Mesendoderm (in vitro differentiated cells): ENCODE results near the gene JAM2.
"Not testable (repeated sequence)": the region's sequence is repeated elsewhere in the genome, so short reads cannot be mapped to it uniquely, and the experiment has no call there.

Source experiments
- DNase-seq: peaks from one replicate; pipeline ENCODE4 v3.0.0; 2013
- H2AK5ac ChIP-seq: 2 replicates; pipeline ENCODE4 v1.6.1; 2013; ENCODE audit warnings: low read length, inconsistent platforms
- H2BK120ac ChIP-seq: 2 replicates; pipeline ENCODE4 v1.6.1; 2013; ENCODE audit warnings: low read depth, mild to moderate bottlenecking, low read length, moderate library complexity, mixed read lengths
- H2BK15ac ChIP-seq: replicated peaks from 2 replicates; pipeline ENCODE4 v1.6.1; 2013; ENCODE audit warnings: low read depth, mild to moderate bottlenecking, moderate library complexity
- H2BK5ac ChIP-seq: 2 replicates; pipeline ENCODE4 v1.6.1; 2013; ENCODE audit warnings: low read length, inconsistent platforms
- H3K18ac ChIP-seq: 2 replicates; pipeline ENCODE4 v1.6.1; 2013; ENCODE audit warnings: mild to moderate bottlenecking, low read length, mixed read lengths
- H3K23ac ChIP-seq: one replicate; pipeline ENCODE4 v1.6.1; 2013; ENCODE audit warnings: low read length
- H3K27ac ChIP-seq: 2 replicates; pipeline ENCODE4 v1.5.1; 2013; ENCODE audit warnings: low read depth, mild to moderate bottlenecking, inconsistent platforms, low read length, moderate library complexity
- H3K27me3 ChIP-seq: 2 replicates; pipeline ENCODE4 v1.6.1; 2013; ENCODE audit warnings: low read length, control low read depth, mild to moderate bottlenecking, inconsistent platforms; ENCODE audit not compliant: insufficient read depth, poor library complexity
- H3K36me3 ChIP-seq: 2 replicates; pipeline ENCODE4 v1.6.1; 2013; ENCODE audit warnings: low read length, inconsistent platforms; ENCODE audit not compliant: control insufficient read depth, insufficient read depth
- H3K4ac ChIP-seq: one replicate; pipeline ENCODE4 v1.6.1; 2013; ENCODE audit warnings: low read depth, mild to moderate bottlenecking, low read length, moderate library complexity
- H3K4me1 ChIP-seq: 2 replicates; pipeline ENCODE4 v1.6.1; 2013; ENCODE audit warnings: low read depth, low read length, inconsistent platforms; ENCODE audit not compliant: control insufficient read depth
- H3K4me2 ChIP-seq: 2 replicates; pipeline ENCODE4 v1.6.1; 2013; ENCODE audit warnings: low read length
- H3K4me3 ChIP-seq: 2 replicates; pipeline ENCODE4 v1.5.1; 2013; ENCODE audit warnings: mild to moderate bottlenecking, low read length
- H3K56ac ChIP-seq: one replicate; pipeline ENCODE4 v1.6.1; 2013; ENCODE audit warnings: low read length
- H3K79me1 ChIP-seq: 2 replicates; pipeline ENCODE4 v1.6.1; 2013; ENCODE audit warnings: low read length, inconsistent platforms
- H3K79me2 ChIP-seq: 2 replicates; pipeline ENCODE4 v1.6.1; 2013; ENCODE audit warnings: mild to moderate bottlenecking, low read length; ENCODE audit not compliant: control insufficient read depth, insufficient read depth
- H3K9ac ChIP-seq: 2 replicates; pipeline ENCODE4 v1.6.1; 2013; ENCODE audit warnings: low read length, inconsistent platforms
- H4K5ac ChIP-seq: one replicate; pipeline ENCODE4 v1.6.1; 2013; ENCODE audit warnings: low read length
- H4K8ac ChIP-seq: one replicate; pipeline ENCODE4 v1.6.1; 2013; ENCODE audit warnings: low read depth, mild to moderate bottlenecking, control low read depth, low read length, moderate library complexity
- WGBS: extraction: QIAGEN DNeasy Blood & Tissue Kit; methylation state at CpG from one replicate; pipeline ENCODE4 v1.1.7; 2013; ENCODE audit warnings: low lambda C conversion rate, missing lambda C conversion rate; ENCODE audit not compliant: insufficient coverage; ENCODE audit errors: extremely low coverage; 5-methylcytosine and 5-hydroxymethylcytosine counted together

The JAM2 gene

GRCh38 chr21:25695461-25695860 lies 56.4 kb downstream of the JAM2 start:
- H3K4me2 ChIP-seq, H3K79me1 ChIP-seq, H3K36me3 ChIP-seq, H3K23ac ChIP-seq, H3K27me3 ChIP-seq, H2AK5ac ChIP-seq, H3K56ac ChIP-seq, H3K18ac ChIP-seq, H3K4me1 ChIP-seq, H4K8ac ChIP-seq, H2BK120ac ChIP-seq, H2BK15ac ChIP-seq, H3K9ac ChIP-seq, H2BK5ac ChIP-seq, H3K4me3 ChIP-seq, DNase-seq, H3K4ac ChIP-seq, H3K27ac ChIP-seq, H4K5ac ChIP-seq, H3K79me2 ChIP-seq: not testable (repeated sequence)
- no CpG with 5 or more reads among the region's 36 CpGs for WGBS

- Histone ChIP-seq H3K4ac (no peak overlapping the region), H3K23ac (no peak overlapping the region), H3K4me1 (no peaks in the 10 kb centered on the region), H3K9ac (no peak overlapping the region), H4K5ac (no peak overlapping the region), H3K18ac (no peak overlapping the region), H2AK5ac (no peak overlapping the region), H3K36me3 (no peaks in the 10 kb centered on the region), H3K79me1 (no peaks in the 10 kb centered on the region), H3K79me2 (no peaks in the 10 kb centered on the region), H3K56ac (no peak overlapping the region), H2BK5ac (no peak overlapping the region), H3K4me3 (no peak overlapping the region), H3K4me2 (no peak overlapping the region), H2BK120ac (no peak overlapping the region), H4K8ac (no peak overlapping the region), H2BK15ac (no peak overlapping the region), H3K27ac (no peak overlapping the region), H3K27me3 (no peaks in the 10 kb centered on the region)
- no peak for DNase-seq
- WGBS: no CpG with 5 or more reads among the region's 1 CpG
These were observed 61.7 kb downstream of the JAM2 start for GRCh38 chr21:25700741-25701140.

- WGBS: no CpG with 5 or more reads among the region's 4 CpGs
- no peak for DNase-seq
- Histone ChIP-seq H3K79me1 (no peaks in the 10 kb centered on the region), H3K79me2 (no peaks in the 10 kb centered on the region), H3K4ac (no peak overlapping the region), H4K8ac (no peak overlapping the region), H3K27ac (no peak overlapping the region), H3K4me2 (no peak overlapping the region), H2BK120ac (no peak overlapping the region), H2BK15ac (no peak overlapping the region), H3K18ac (no peak overlapping the region), H2AK5ac (no peak overlapping the region), H3K4me3 (no peak overlapping the region), H3K36me3 (no peaks in the 10 kb centered on the region), H3K27me3 (no peaks in the 10 kb centered on the region), H3K56ac (no peak overlapping the region), H4K5ac (no peak overlapping the region), H3K4me1 (no peaks in the 10 kb centered on the region), H3K9ac (no peak overlapping the region), H2BK5ac (no peak overlapping the region), H3K23ac (no peak overlapping the region)
These were observed 62.5 kb downstream of the JAM2 start for GRCh38 chr21:25701529-25701928.

DNA sequence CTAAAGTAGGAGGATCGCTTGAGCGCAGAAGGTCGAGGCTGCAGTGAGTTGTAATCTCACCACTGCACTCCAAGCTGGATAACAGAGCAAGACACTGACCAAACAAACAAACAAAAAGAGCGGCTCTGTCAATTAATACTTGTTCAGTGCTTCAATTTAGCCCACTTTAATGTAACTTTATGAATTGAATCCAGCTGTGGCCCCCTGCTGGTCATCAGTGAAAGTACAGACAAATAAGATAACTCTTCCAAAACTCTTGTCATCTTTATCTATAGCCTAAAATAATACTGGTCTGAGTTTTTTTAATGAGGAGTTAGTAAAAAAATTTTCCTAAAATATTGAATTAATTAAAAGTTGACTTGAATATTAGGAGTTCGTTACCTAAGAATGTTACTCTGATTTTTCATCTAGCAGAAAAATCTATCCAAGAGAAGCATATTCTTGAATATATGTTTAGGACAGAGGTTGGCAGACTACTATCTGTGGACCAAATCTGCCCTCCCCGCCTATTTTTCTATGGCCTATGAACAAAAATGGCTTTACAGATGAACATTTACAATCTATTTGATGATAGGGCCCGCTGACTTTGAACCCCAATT lies 69.5 kb downstream of the JAM2 start:
- H3K27me3 ChIP-seq: no peaks in the 10 kb centered on the region
- H2BK120ac ChIP-seq: no peak overlapping the region
- H3K18ac ChIP-seq: no peak overlapping the region
- H3K4me2 ChIP-seq: no peak overlapping the region
- no peak overlapping the region for H4K8ac ChIP-seq
- no peaks in the 10 kb centered on the region for H3K79me1 ChIP-seq
- no peak overlapping the region for H2BK15ac ChIP-seq
- H3K9ac ChIP-seq: no peak overlapping the region
- no peaks in the 10 kb centered on the region for H3K79me2 ChIP-seq
- no peak overlapping the region for H3K4ac ChIP-seq
- no peak overlapping the region for H4K5ac ChIP-seq
- H3K4me3 ChIP-seq: no peak overlapping the region
- H3K27ac ChIP-seq: no peak overlapping the region
- peak; percentile 37 for DNase-seq
- WGBS: 100% methylated on average over 1 of the region's 7 CpGs
- no peaks in the 10 kb centered on the region for H3K36me3 ChIP-seq
- H2BK5ac ChIP-seq: no peak overlapping the region
- no peaks in the 10 kb centered on the region for H3K4me1 ChIP-seq
- no peak overlapping the region for H3K23ac ChIP-seq
- no peak overlapping the region for H3K56ac ChIP-seq
- H2AK5ac ChIP-seq: no peak overlapping the region

DNA sequence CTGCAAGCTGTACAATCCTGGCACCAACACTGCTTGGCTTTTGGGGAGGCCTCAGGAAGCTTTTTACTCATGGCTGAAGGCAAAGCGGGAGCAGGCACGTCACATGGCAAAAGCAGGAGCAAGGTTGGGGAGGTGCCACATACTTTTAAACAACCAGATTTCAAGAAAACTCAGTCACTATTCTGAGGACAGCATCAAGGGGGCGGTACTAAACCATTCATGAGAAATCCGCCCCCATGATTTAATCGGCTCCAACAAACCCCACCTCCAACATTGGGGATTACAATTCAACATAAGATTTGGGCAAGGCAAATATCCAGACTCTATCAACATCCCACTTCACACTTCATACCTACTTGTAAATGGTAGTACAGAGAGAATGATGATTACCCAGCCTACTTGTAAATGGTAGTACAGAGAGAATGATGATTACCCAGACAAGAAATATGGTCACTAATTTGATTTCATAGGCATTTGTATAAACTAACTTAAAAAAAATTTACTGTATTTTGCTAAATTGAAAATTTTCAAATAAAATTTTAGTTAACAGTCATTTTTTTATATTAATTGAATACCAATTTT lies 70.7 kb downstream of the JAM2 start:
- Histone ChIP-seq H3K36me3 (no peaks in the 10 kb centered on the region), H3K9ac (no peak overlapping the region), H3K4me2 (no peak overlapping the region), H3K4ac (no peak overlapping the region), H4K8ac (no peak overlapping the region), H2BK5ac (no peak overlapping the region), H3K4me3 (no peak overlapping the region), H3K79me2 (no peaks in the 10 kb centered on the region), H3K27me3 (no peaks in the 10 kb centered on the region), H4K5ac (no peak overlapping the region), H3K56ac (no peak overlapping the region), H2BK15ac (no peak overlapping the region), H3K4me1 (no peaks in the 10 kb centered on the region), H3K27ac (no peak overlapping the region), H3K18ac (no peak overlapping the region), H3K23ac (no peak overlapping the region), H2BK120ac (no peak overlapping the region), H3K79me1 (no peaks in the 10 kb centered on the region), H2AK5ac (no peak overlapping the region)
- WGBS: no CpG with 5 or more reads among the region's 5 CpGs
- peak; percentile 68 for DNase-seq

GRCh38 chr21:25710550-25710949 lies 71.5 kb downstream of the JAM2 start:
- no peaks in the 10 kb centered on the region for H3K27me3 ChIP-seq
- H3K4ac ChIP-seq: no peak overlapping the region
- H3K4me3 ChIP-seq: no peak overlapping the region
- no peaks in the 10 kb centered on the region for H3K4me1 ChIP-seq
- no peaks in the 10 kb centered on the region for H3K36me3 ChIP-seq
- H3K9ac ChIP-seq: no peak overlapping the region
- H4K5ac ChIP-seq: no peak overlapping the region
- no peak overlapping the region for H2BK5ac ChIP-seq
- H2BK15ac ChIP-seq: no peak overlapping the region
- WGBS: no CpG with 5 or more reads among the region's 5 CpGs
- H4K8ac ChIP-seq: no peak overlapping the region
- H2AK5ac ChIP-seq: no peak overlapping the region
- no peak overlapping the region for H3K23ac ChIP-seq
- no peaks in the 10 kb centered on the region for H3K79me2 ChIP-seq
- no peak overlapping the region for H3K4me2 ChIP-seq
- no peak overlapping the region for H3K56ac ChIP-seq
- no peak overlapping the region for H2BK120ac ChIP-seq
- no peaks in the 10 kb centered on the region for H3K79me1 ChIP-seq
- H3K27ac ChIP-seq: no peak overlapping the region
- DNase-seq: no peak
- H3K18ac ChIP-seq: no peak overlapping the region
